OCI-LY7 (cell line): Measurements from ENCODE around the gene TRHDE.

Source experiments
- EZH2phosphoT487 ChIP-seq: fragments of 200-600 bp; sonication (generic); IDR thresholded peaks from 2 replicates; pipeline ENCODE4 v1.6.1; 2018; ENCODE audit warnings: low read depth, borderline replicate concordance, mild to moderate bottlenecking, mixed run types, antibody characterized with exemption, low read length, moderate library complexity, mixed read lengths
- TF ChIP-seq, protein P1 (sequence below): fragments of 200-600 bp; sonication (generic); conservative IDR thresholded peaks from 2 replicates; pipeline ENCODE4 v1.5.1; 2014; ENCODE audit warnings: mild to moderate bottlenecking, antibody characterized with exemption, low read length, moderate library complexity, mixed read lengths

DNA sequence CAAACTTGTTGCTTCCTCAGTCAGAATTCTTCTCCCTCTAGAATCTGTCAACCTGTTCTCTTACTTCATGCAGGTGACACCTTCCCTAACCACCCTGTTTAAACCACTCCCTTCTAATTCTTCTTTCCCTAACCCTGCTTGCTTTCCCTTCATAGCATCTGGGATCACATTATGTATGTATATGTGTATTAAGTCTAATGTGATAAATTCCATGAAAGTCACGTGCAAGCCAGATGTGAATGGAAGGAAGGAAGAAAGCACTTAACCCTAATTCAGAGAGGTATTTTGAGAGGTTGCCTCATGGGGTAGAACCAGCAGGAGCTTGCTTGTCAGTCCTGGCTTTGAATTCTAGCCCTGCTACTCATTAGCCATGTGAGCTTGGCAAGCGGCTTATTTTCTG, 340.0 kb downstream of the TRHDE start:
- TF ChIP-seq, protein P1, sequence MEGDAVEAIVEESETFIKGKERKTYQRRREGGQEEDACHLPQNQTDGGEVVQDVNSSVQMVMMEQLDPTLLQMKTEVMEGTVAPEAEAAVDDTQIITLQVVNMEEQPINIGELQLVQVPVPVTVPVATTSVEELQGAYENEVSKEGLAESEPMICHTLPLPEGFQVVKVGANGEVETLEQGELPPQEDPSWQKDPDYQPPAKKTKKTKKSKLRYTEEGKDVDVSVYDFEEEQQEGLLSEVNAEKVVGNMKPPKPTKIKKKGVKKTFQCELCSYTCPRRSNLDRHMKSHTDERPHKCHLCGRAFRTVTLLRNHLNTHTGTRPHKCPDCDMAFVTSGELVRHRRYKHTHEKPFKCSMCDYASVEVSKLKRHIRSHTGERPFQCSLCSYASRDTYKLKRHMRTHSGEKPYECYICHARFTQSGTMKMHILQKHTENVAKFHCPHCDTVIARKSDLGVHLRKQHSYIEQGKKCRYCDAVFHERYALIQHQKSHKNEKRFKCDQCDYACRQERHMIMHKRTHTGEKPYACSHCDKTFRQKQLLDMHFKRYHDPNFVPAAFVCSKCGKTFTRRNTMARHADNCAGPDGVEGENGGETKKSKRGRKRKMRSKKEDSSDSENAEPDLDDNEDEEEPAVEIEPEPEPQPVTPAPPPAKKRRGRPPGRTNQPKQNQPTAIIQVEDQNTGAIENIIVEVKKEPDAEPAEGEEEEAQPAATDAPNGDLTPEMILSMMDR, result no peak
- TF ChIP-seq EZH2phosphoT487, result no peak
